Neuronal stem cell (in vitro differentiated cells): Measurements from ENCODE around the gene CABP1.

Source experiments
- DNase-seq: peaks from one replicate; pipeline ENCODE4 v3.0.0-alpha.2; 2013; ENCODE audit warnings: low spot score
- H2AFZ ChIP-seq: one replicate; pipeline ENCODE4 v1.6.1; 2013; ENCODE audit warnings: mild to moderate bottlenecking, low read length, inconsistent platforms
- H2AK5ac ChIP-seq: 2 replicates; pipeline ENCODE4 v1.6.1; 2013; ENCODE audit warnings: low read depth, mild to moderate bottlenecking, inconsistent platforms, low read length, moderate library complexity, mixed read lengths
- H2BK120ac ChIP-seq: 2 replicates; pipeline ENCODE4 v1.6.1; 2013; ENCODE audit warnings: low read depth, mild to moderate bottlenecking, inconsistent platforms, low read length, moderate library complexity, mixed read lengths
- H2BK12ac ChIP-seq: one replicate; pipeline ENCODE4 v1.6.1; 2013; ENCODE audit warnings: low read length, inconsistent platforms
- H2BK15ac ChIP-seq: 2 replicates; pipeline ENCODE4 v1.6.1; 2013; ENCODE audit warnings: mild to moderate bottlenecking, low read length, inconsistent platforms, mixed read lengths
- H2BK5ac ChIP-seq: one replicate; pipeline ENCODE4 v1.6.1; 2013; ENCODE audit warnings: inconsistent platforms, mild to moderate bottlenecking, low read length, moderate library complexity
- H3K14ac ChIP-seq: one replicate; pipeline ENCODE4 v1.6.1; 2013; ENCODE audit warnings: low read length, inconsistent platforms
- H3K18ac ChIP-seq: 2 replicates; pipeline ENCODE4 v1.6.1; 2013; ENCODE audit warnings: low read length, inconsistent platforms
- H3K23ac ChIP-seq: 2 replicates; pipeline ENCODE4 v1.6.1; 2013; ENCODE audit warnings: low read depth, mild to moderate bottlenecking, mixed read lengths, low read length, inconsistent platforms; ENCODE audit not compliant: poor library complexity
- H3K27ac ChIP-seq: replicated peaks from 3 replicates; pipeline ENCODE4 v1.5.1; 2013; ENCODE audit warnings: low read length, inconsistent platforms
- H3K27me3 ChIP-seq, 3 experiments: 2 replicates each; pipeline ENCODE4 v1.6.1; 2013; ENCODE audit warnings: low read length in 3 of 3, mild to moderate bottlenecking in 2 of 3, inconsistent platforms in 1 of 3, low read depth in 1 of 3, mixed read lengths in 1 of 3, moderate library complexity in 1 of 3; ENCODE audit not compliant: control insufficient read depth in 3 of 3, insufficient read depth in 3 of 3
- H3K36me3 ChIP-seq, 2 donors: replicated peaks in 1 of 2; 2 replicates each; pipeline ENCODE4 v1.6.1; 2013; ENCODE audit warnings: low read length in 2 of 2; ENCODE audit not compliant: control insufficient read depth in 2 of 2, insufficient read depth in 2 of 2
- H3K4ac ChIP-seq: 2 replicates; pipeline ENCODE4 v1.6.1; 2013; ENCODE audit warnings: inconsistent platforms, mild to moderate bottlenecking, low read length, moderate library complexity
- H3K4me1 ChIP-seq, 2 donors: 1 replicate in 1 of 2; 2 replicates in 1 of 2; pipeline ENCODE4 v1.6.1; 2013; ENCODE audit warnings: low read length in 2 of 2, low read depth in 1 of 2; ENCODE audit not compliant: control insufficient read depth in 2 of 2, insufficient read depth in 1 of 2
- H3K4me2 ChIP-seq: one replicate; pipeline ENCODE4 v1.6.1; 2013; ENCODE audit warnings: mild to moderate bottlenecking, low read length, inconsistent platforms; ENCODE audit not compliant: insufficient read depth, poor library complexity, severe bottlenecking
- H3K4me3 ChIP-seq, 2 donors: 2 replicates each; pipeline ENCODE4 v1.5.1; 2013; ENCODE audit warnings: low read length in 2 of 2, mild to moderate bottlenecking in 2 of 2, inconsistent platforms in 1 of 2, moderate library complexity in 1 of 2
- H3K79me1 ChIP-seq: one replicate; pipeline ENCODE4 v1.6.1; 2013; ENCODE audit warnings: low read depth, mild to moderate bottlenecking, inconsistent platforms, low read length, moderate library complexity
- H3K9ac ChIP-seq: one replicate; pipeline ENCODE4 v1.6.1; 2013; ENCODE audit warnings: mild to moderate bottlenecking, low read depth, low read length, inconsistent platforms; ENCODE audit not compliant: poor library complexity
- H3K9me3 ChIP-seq, 2 donors: replicated peaks in 1 of 2; 2 replicates each; pipeline versions ENCODE3 to v1.6.1; 2013; ENCODE audit warnings: low read length in 2 of 2, mild to moderate bottlenecking in 2 of 2, inconsistent platforms in 1 of 2, low read depth in 1 of 2, mixed read lengths in 1 of 2, moderate library complexity in 1 of 2; ENCODE audit not compliant: control insufficient read depth in 2 of 2, insufficient read depth in 1 of 2
- H4K8ac ChIP-seq: one replicate; pipeline ENCODE4 v1.6.1; 2013; ENCODE audit warnings: low read depth, mild to moderate bottlenecking, inconsistent platforms, low read length, moderate library complexity
- H4K91ac ChIP-seq: one replicate; pipeline ENCODE4 v1.6.1; 2013; ENCODE audit warnings: low read length, low read depth, mild to moderate bottlenecking, inconsistent platforms; ENCODE audit not compliant: poor library complexity
- WGBS, 2 donors: extraction: QIAGEN DNeasy Blood & Tissue Kit; methylation state at CpG; one replicate each; pipeline ENCODE4 v1.1.7; 2013; ENCODE audit warnings: missing lambda C conversion rate in 2 of 2, mixed read lengths in 1 of 2; ENCODE audit not compliant: insufficient read length in 2 of 2, insufficient replicate concordance in 1 of 2; ENCODE audit errors: extremely low coverage in 2 of 2; 5-methylcytosine and 5-hydroxymethylcytosine counted together

Gene CABP1

GRCh38 chr12:120697344-120697743, 56.9 kb downstream of the CABP1 start:
- H3K27me3 ChIP-seq: no peaks in the 10 kb centered on the region
- H3K79me1 ChIP-seq: no peaks in the 10 kb centered on the region
- no peak overlapping the region for H3K4me2 ChIP-seq

GRCh38 chr12:120698665-120699064, 58.2 kb downstream of the CABP1 start:
- H3K14ac ChIP-seq: no peak overlapping the region
- no peak overlapping the region for H3K4me3 ChIP-seq
- no peak overlapping the region for H3K23ac ChIP-seq
- no peak overlapping the region for H3K4me2 ChIP-seq
- no peak overlapping the region for H2BK15ac ChIP-seq
- no peak overlapping the region for H2BK120ac ChIP-seq
- no peaks in the 10 kb centered on the region for H3K9me3 ChIP-seq
- WGBS, 2 donors: no CpG with 5 or more reads among the region's 3 CpGs
- H2AK5ac ChIP-seq: no peak overlapping the region
- H3K27me3 ChIP-seq: no peaks in the 10 kb centered on the region
- no peak overlapping the region for H3K18ac ChIP-seq
- H2AFZ ChIP-seq: no peak overlapping the region
- no peaks in the 10 kb centered on the region for H3K79me1 ChIP-seq
- H2BK5ac ChIP-seq: no peak overlapping the region
- peaks cover 48 to 95% of the 10 kb centered on the region in 2 donors for H3K36me3 ChIP-seq
- no peak for DNase-seq
- no peak overlapping the region for H3K9ac ChIP-seq
- peaks cover 5 to 13% of the 10 kb centered on the region in 2 donors for H3K4me1 ChIP-seq
- no peak overlapping the region for H3K4ac ChIP-seq
- H4K8ac ChIP-seq: no peak overlapping the region
- H4K91ac ChIP-seq: no peak overlapping the region
- H3K27ac ChIP-seq: no peak overlapping the region
- no peak overlapping the region for H2BK12ac ChIP-seq

More at GRCh38 chr12:120697344-120697743, 56.9 kb downstream of the CABP1 start:
- H3K9ac ChIP-seq: no peak overlapping the region
- no peak overlapping the region for H2BK15ac ChIP-seq
- no peaks in the 10 kb centered on the region for H3K9me3 ChIP-seq
- H2AFZ ChIP-seq: no peak overlapping the region
- H3K27ac ChIP-seq: no peak overlapping the region
- H3K18ac ChIP-seq: no peak overlapping the region
- no CpG with 5 or more reads among the region's 1 CpG for WGBS, 2 donors
- H3K4me1 ChIP-seq: peaks cover 8 to 26% of the 10 kb centered on the region in 2 donors
- H3K14ac ChIP-seq: no peak overlapping the region
- no peak overlapping the region for H3K4ac ChIP-seq
- H3K23ac ChIP-seq: no peak overlapping the region
- H4K91ac ChIP-seq: no peak overlapping the region
- no peak overlapping the region for H3K4me3 ChIP-seq
- no peak overlapping the region for H2BK12ac ChIP-seq
- no peak overlapping the region for H4K8ac ChIP-seq
- H2AK5ac ChIP-seq: no peak overlapping the region
- H3K36me3 ChIP-seq: peaks cover 44 to 82% of the 10 kb centered on the region in 2 donors
- H2BK5ac ChIP-seq: no peak overlapping the region
- H2BK120ac ChIP-seq: no peak overlapping the region
- DNase-seq: no peak

- Histone ChIP-seq H3K9ac (no peak overlapping the region), H3K18ac (no peak overlapping the region), H3K4me1 (peaks cover 0 to 4% of the 10 kb centered on the region in 2 donors), H2BK120ac (no peak overlapping the region), H4K91ac (no peak overlapping the region), H3K79me1 (no peaks in the 10 kb centered on the region), H2BK5ac (no peak overlapping the region), H3K9me3 (no peaks in the 10 kb centered on the region), H3K23ac (no peak overlapping the region), H2BK15ac (no peak overlapping the region), H2AK5ac (no peak overlapping the region), H3K27ac (no peak overlapping the region), H2AFZ (no peak overlapping the region), H4K8ac (no peak overlapping the region), H2BK12ac (no peak overlapping the region), H3K4me2 (no peak overlapping the region), H3K4ac (no peak overlapping the region), H3K36me3 (peaks cover 45 to 99% of the 10 kb centered on the region in 2 donors), H3K4me3 (no peak overlapping the region), H3K14ac (no peak overlapping the region), H3K27me3 (no peaks in the 10 kb centered on the region)
- DNase-seq: no peak
- WGBS, 2 donors: no CpG with 5 or more reads among the region's 7 CpGs
Measured at GRCh38 chr12:120699553-120699952, 59.1 kb downstream of the CABP1 start.

GRCh38 chr12:120700886-120701285, 60.5 kb downstream of the CABP1 start:
- no peak for DNase-seq
- H3K18ac ChIP-seq: no peak overlapping the region
- no CpG with 5 or more reads among the region's 5 CpGs for WGBS, 2 donors
- no peak overlapping the region for H3K14ac ChIP-seq
- H3K79me1 ChIP-seq: no peaks in the 10 kb centered on the region
- no peaks in the 10 kb centered on the region for H3K9me3 ChIP-seq
- H4K91ac ChIP-seq: no peak overlapping the region
- H3K23ac ChIP-seq: no peak overlapping the region
- no peak overlapping the region for H2AK5ac ChIP-seq
- H3K36me3 ChIP-seq: peaks cover 35 to 97% of the 10 kb centered on the region in 2 donors
- no peak overlapping the region for H2AFZ ChIP-seq
- H3K9ac ChIP-seq: no peak overlapping the region
- no peak overlapping the region for H4K8ac ChIP-seq
- H2BK15ac ChIP-seq: no peak overlapping the region
- H3K4me3 ChIP-seq: no peak overlapping the region
- no peak overlapping the region for H3K4me2 ChIP-seq
- no peak overlapping the region for H2BK5ac ChIP-seq
- H2BK12ac ChIP-seq: no peak overlapping the region
- H3K27ac ChIP-seq: no peak overlapping the region
- no peaks in the 10 kb centered on the region for H3K27me3 ChIP-seq
- no peak overlapping the region for H2BK120ac ChIP-seq
- H3K4me1 ChIP-seq: no peaks in the 10 kb centered on the region
- no peak overlapping the region for H3K4ac ChIP-seq
